GM12892 (cell line): ENCODE data around the gene DNAJC18.
"Not testable (repeated sequence)": the region's sequence is repeated elsewhere in the genome, so short reads cannot be mapped to it uniquely, and the experiment has no call there.

ENCODE experiments used
- DNase-seq: peaks from one replicate; pipeline ENCODE4 v3.0.0; 2011; ENCODE audit not compliant: insufficient read length
- FAIRE-seq: peaks from 2 replicates; lab custom pipeline; 2011; peaks lifted over from hg19 to GRCh38; lab: Jason Lieb, UNC
- POLR2A ChIP-seq: IDR thresholded peaks from 2 replicates; pipeline ENCODE4 v1.6.1; 2011; ENCODE audit warnings: low read depth, low read length, control low read depth
- POLR2AphosphoS5 ChIP-seq: IDR thresholded peaks from 2 replicates; pipeline ENCODE4 v1.6.1; 2011; ENCODE audit warnings: low read depth, low read length, control low read depth
- TAF1 ChIP-seq: IDR thresholded peaks from 2 replicates; pipeline ENCODE4 v1.6.1; 2011; ENCODE audit warnings: low read depth, mild to moderate bottlenecking, control low read depth, low read length, borderline replicate concordance

The DNAJC18 gene

GRCh38 chr5:139445325-139446170 is 6.2 kb upstream of the DNAJC18 start:
- DNase-seq (no peak), FAIRE-seq (no peak)
- no peak for TF ChIP-seq POLR2AphosphoS5
- no peak for TF ChIP-seq POLR2A
- no peak for TF ChIP-seq TAF1

DNA sequence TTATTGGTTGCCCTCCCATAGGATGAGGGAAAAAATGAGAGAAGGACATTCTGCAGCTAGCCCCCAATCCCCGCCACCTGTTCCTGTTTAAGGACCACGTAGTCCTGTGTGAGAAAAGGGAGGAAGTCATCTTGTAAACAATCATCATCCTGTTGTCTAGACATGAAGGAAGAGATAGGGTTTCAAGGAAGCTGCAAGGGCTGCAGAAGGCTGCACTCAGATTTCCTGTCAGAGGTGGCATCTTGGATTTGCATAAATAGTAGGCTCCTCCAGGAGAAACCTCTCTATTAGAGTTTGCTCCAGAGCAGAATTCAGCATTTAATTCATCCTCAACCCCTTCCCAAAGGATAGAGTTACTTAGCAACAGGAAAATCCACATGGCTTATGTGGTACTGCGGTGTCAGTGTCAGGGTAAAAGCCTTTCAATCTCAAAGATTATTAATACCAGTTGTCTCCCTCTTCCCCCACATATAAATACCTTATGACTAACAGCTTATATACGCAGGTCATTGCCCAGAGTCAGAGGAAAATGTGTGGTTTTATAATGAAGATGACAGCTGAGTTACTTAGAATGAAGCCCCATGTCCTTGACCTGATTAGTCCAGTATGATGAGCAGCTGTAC is 4.6 kb upstream of the DNAJC18 start:
- TF ChIP-seq TAF1 (no peak), POLR2A (no peak), POLR2AphosphoS5 (no peak)
- DNase-seq (no peak), FAIRE-seq (no peak)

GRCh38 chr5:139440416-139440815 is 1.1 kb upstream of the DNAJC18 start:
- FAIRE-seq, DNase-seq: not testable (repeated sequence)

DNA sequence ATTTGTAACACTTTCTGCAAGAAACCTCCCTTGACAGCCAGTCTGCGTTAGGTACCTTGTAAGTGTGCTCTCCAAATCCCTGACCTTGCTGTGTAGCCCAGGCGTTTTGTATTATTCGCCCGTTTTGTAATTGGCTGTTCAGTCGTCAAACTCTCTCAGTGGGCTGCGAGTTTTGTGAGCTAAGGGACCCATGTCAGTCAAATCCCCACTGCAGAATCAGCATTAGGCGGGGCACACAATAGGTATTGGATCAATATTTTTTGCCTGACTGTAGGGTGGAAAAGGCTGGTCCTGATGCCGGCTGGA is 665 bp downstream of the DNAJC18 start:
- no peak for DNase-seq
- TF ChIP-seq POLR2A (no peak), TAF1 (no peak), POLR2AphosphoS5 (no peak)
- FAIRE-seq, result no peak

- TF ChIP-seq TAF1, result no peak
- no peak for TF ChIP-seq POLR2AphosphoS5
- no peak for TF ChIP-seq POLR2A
- FAIRE-seq (no peak), DNase-seq (no peak)
Measured at GRCh38 chr5:139435676-139436075, 3.6 kb downstream of the DNAJC18 start.

GRCh38 chr5:139431706-139432105 is 7.6 kb downstream of the DNAJC18 start:
- no peak for TF ChIP-seq POLR2A
- TF ChIP-seq POLR2AphosphoS5, result no peak
- TF ChIP-seq TAF1, result no peak
- FAIRE-seq (no peak), DNase-seq (no peak)

GRCh38 chr5:139430015-139430414 is 9.3 kb downstream of the DNAJC18 start:
- no peak for TF ChIP-seq TAF1
- no peak for TF ChIP-seq POLR2A
- no peak for TF ChIP-seq POLR2AphosphoS5
- FAIRE-seq, result no peak
- no peak for DNase-seq

DNA sequence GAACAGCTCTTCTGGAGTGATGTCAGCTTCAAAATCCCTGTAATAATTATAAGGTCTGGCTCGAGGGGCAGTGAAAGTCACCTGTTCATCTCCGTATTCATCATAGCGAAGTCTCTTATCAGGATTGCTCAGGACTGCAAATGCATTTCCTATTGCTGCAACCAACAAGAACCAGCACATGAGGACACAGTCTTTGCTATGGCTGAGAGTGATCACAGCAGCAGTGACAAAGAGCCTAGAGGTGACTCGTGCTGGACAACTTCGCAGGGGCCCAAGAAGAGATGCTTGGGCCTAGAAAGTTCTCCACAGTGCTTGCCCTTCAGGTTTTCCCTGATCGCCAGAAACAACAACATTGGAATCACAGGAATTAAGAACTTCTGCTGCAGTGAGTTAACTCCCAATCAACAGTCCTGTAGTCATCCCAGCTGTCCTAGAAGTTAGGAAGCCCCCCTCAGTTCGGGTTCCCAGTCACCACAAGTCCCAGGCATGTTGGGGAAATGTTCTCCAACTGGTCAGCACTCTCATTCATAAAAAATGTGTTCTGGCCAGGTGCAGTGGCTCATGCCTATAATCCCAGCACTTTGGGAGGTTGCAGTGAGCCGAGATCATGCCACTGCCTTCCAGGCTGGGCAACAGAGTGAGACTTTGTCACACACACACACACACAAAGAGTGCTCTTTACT is 13.0 kb downstream of the DNAJC18 start:
- DNase-seq, result no peak
- FAIRE-seq, result no peak
- TF ChIP-seq TAF1 (no peak), POLR2AphosphoS5 (no peak), POLR2A (no peak)

- FAIRE-seq (no peak), DNase-seq (no peak)
- no peak for TF ChIP-seq POLR2AphosphoS5
- TF ChIP-seq POLR2A, result no peak
- no peak for TF ChIP-seq TAF1
Measured at GRCh38 chr5:139425497-139425896, 13.8 kb downstream of the DNAJC18 start.

DNA sequence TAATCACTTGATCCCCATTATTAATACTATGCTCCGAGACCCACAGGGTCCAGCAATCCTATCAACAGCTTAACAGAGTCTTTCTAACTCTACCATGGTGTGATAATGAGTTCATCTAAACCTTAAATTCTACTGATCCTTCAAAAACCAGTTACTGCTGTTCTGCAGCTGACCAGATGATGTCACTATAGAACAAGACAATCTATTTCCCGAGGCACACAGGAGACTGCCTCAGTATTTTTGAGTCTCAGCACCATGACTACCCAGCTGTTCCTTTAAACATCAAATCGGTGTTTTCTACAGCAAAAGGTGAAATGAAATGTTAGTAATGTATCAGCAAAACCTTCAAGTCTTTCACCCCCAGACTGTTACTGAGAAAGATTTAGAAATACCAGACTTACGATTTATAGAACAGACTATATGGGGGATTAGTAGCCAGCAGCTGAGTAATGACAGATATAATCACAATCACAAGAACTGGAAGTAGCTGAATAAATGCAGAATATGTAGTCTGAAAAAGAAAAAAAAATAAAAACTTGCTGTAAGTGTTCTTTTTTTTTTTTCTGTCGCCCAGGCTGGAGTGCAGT is 16.9 kb downstream of the DNAJC18 start:
- no peak for TF ChIP-seq TAF1
- no peak for TF ChIP-seq POLR2A
- no peak for TF ChIP-seq POLR2AphosphoS5
- no peak for DNase-seq

DNA sequence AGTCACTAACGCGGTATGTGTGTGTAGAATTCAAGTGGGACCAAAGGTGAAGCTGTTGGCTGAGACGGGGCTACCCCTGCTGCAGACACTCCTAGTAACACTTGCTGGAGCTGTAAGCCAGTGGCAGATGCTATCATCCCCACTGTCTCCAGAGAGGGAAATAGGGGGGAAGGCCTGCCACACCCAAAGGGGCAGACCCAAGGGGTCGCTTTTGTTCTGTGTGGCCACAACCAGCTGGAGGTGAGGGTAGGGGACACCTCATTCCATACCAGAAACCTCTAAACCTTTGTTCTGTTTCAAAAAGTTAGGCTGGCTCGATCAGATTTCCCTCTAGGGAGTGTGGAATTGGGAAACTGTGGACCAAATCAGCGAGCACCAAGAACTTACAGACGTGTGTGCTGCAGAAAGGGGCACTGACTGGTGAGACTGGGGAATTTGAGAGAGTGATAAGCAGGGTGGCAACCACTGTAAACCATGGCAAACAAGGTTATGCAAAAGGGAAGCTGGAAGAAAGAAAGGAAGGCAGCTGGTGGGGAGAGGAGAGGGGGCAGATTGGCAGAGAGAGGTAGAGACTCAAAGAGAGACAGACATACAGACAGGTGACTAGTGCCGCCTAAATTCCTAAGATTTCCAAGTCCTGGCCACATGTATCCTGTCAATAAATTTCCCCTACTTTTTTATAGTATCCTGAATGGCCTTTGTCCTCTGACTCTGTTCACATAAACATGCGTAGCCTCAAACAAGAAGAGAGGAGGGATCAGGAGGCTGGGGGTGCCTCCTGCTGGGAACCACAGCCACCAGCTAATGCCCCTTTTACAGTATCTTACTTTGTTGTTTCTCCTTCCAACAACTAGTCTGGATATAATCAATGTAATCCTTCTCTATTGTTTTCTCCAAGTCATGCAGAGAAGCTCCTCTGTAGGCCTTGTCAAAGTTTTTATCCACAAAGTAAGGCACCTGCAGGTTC is 19.8 kb downstream of the DNAJC18 start:
- FAIRE-seq (no peak), DNase-seq (no peak)
- TF ChIP-seq TAF1, result no peak
- TF ChIP-seq POLR2A, result no peak
- TF ChIP-seq POLR2AphosphoS5, result no peak

More for the DNA sequence above, 16.9 kb downstream of the DNAJC18 start:
- peak; percentile 80 for FAIRE-seq

DNA sequence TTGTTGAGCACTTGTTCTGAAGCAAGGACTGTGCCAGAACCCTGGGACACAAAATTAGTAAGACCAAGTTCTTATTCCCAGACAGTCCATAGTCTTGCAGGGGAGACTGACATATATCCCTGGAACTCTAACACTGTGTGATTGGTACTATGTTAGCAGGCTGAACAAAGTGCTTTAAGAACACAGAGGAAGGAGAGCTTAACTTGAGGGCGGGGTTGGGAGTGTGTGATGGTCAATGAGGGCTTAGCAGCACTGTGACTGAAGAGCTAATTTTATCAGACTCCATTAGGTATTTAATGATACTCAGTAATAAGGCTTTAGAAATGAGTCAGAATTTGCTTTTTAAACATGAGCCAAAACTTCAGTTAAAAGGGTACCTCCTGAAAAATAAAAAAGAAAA is 20.5 kb downstream of the DNAJC18 start:
- FAIRE-seq, result no peak
- no peak for TF ChIP-seq POLR2AphosphoS5
- no peak for TF ChIP-seq POLR2A
- no peak for DNase-seq
